IMR-90 (cell line): ENCODE results near the gene TMEM176B. TPM values are rescaled to one million over a fixed set of nuclear protein-coding genes. Genes with fewer than 3 reads are reported as not detected.

Experiments
- ATAC-seq: fragments of 200-7000 bp; cut with Tn5 transposase; 2 replicates; pipeline ENCODE4 v1.9.1; 2020; ENCODE audit warnings: low read depth, mild to moderate bottlenecking, moderate library complexity
- BruUV-seq: library from RNA; stranded (reverse); fragments of 400-500 nt; replicated peaks from 2 replicates; lab custom pipeline; 2021; lab: Mats Ljungman, UMichigan
- CTCF ChIA-PET: fragments of 300-600 bp; formaldehyde crosslinking; extraction: SDS; loops from one replicate; lab custom pipeline; 2021; ENCODE audit warnings: antibody characterized with exemption; lab: Yijun Ruan, JAX
- POLR2A ChIA-PET: fragments of 300-600 bp; sonication (Branson Sonifier 250); formaldehyde crosslinking; loops from one replicate; lab custom pipeline; 2022; ENCODE audit warnings: antibody characterized with exemption; ENCODE audit not compliant: unreplicated experiment; lab: Charles Lee
- DNase-seq: peaks from one replicate; pipeline ENCODE4 v3.0.0; 2013
- H2AFZ ChIP-seq: replicated peaks from 2 replicates; pipeline ENCODE3; 2013; ENCODE audit warnings: low read length, mild to moderate bottlenecking; ENCODE audit not compliant: poor library complexity
- H2AK5ac ChIP-seq: 2 replicates; pipeline ENCODE4 v1.6.1; 2013; ENCODE audit warnings: low read depth, low read length, inconsistent platforms
- H2AK9ac ChIP-seq: replicated peaks from 2 replicates; pipeline ENCODE3; 2013; ENCODE audit warnings: mild to moderate bottlenecking, low read depth, low read length, moderate library complexity; ENCODE audit not compliant: poor library complexity
- H2BK120ac ChIP-seq: 2 replicates; pipeline ENCODE4 v1.6.1; 2013; ENCODE audit warnings: low read depth, low read length, inconsistent platforms
- H2BK15ac ChIP-seq: 3 replicates; pipeline ENCODE4 v1.6.1; 2013; ENCODE audit warnings: low read depth, low read length, inconsistent platforms
- H2BK20ac ChIP-seq: 2 replicates; pipeline ENCODE4 v1.6.1; 2013; ENCODE audit warnings: low read depth, mild to moderate bottlenecking, inconsistent platforms, low read length, moderate library complexity
- H2BK5ac ChIP-seq: 2 replicates; pipeline ENCODE4 v1.6.1; 2013; ENCODE audit warnings: mild to moderate bottlenecking, low read depth, low read length, inconsistent platforms; ENCODE audit not compliant: poor library complexity, severe bottlenecking
- H3K14ac ChIP-seq: replicated peaks from 2 replicates; pipeline ENCODE4 v1.6.1; 2013; ENCODE audit warnings: low read depth, low read length, inconsistent platforms
- H3K18ac ChIP-seq: 2 replicates; pipeline ENCODE4 v1.6.1; 2013; ENCODE audit warnings: low read depth, low read length, control low read depth
- H3K23ac ChIP-seq: 2 replicates; pipeline ENCODE4 v1.6.1; 2013; ENCODE audit warnings: low read depth, low read length, inconsistent platforms
- H3K27ac ChIP-seq: 2 replicates; pipeline ENCODE4 v1.5.1; 2013; ENCODE audit warnings: mild to moderate bottlenecking, control low read depth, low read length; ENCODE audit not compliant: insufficient read depth
- H3K27me3 ChIP-seq: 2 replicates; pipeline ENCODE4 v1.6.1; 2013; ENCODE audit warnings: low read length; ENCODE audit not compliant: control insufficient read depth, insufficient read depth
- H3K36me3 ChIP-seq: 2 replicates; pipeline ENCODE4 v1.6.1; 2013; ENCODE audit warnings: low read length, mixed read lengths; ENCODE audit not compliant: control insufficient read depth, insufficient read depth
- H3K4ac ChIP-seq: 2 replicates; pipeline ENCODE4 v1.6.1; 2013; ENCODE audit warnings: low read depth, low read length, inconsistent platforms
- H3K4me1 ChIP-seq: 2 replicates; pipeline ENCODE4 v1.6.1; 2013; ENCODE audit warnings: low read length, mixed read lengths; ENCODE audit not compliant: control insufficient read depth, insufficient read depth
- H3K4me2 ChIP-seq: 2 replicates; pipeline ENCODE4 v1.6.1; 2013; ENCODE audit warnings: low read depth, mild to moderate bottlenecking, control low read depth, low read length, moderate library complexity
- H3K4me3 ChIP-seq: 2 replicates; pipeline ENCODE4 v1.5.1; 2013; ENCODE audit warnings: low read depth, mild to moderate bottlenecking, control low read depth, low read length, moderate library complexity; ENCODE audit not compliant: insufficient read depth
- H3K56ac ChIP-seq: 2 replicates; pipeline ENCODE4 v1.6.1; 2013; ENCODE audit warnings: low read length, inconsistent platforms; ENCODE audit not compliant: insufficient read depth; ENCODE audit errors: extremely low read depth
- H3K79me1 ChIP-seq, 2 experiments: 2 replicates each; pipeline ENCODE4 v1.6.1; 2013; ENCODE audit warnings: low read length in 2 of 2, inconsistent platforms in 1 of 2, low read depth in 1 of 2
- H3K9ac ChIP-seq: 2 replicates; pipeline ENCODE4 v1.6.1; 2013; ENCODE audit warnings: low read depth, low read length, control low read depth
- H3K9me1 ChIP-seq: 2 replicates; pipeline ENCODE4 v1.6.1; 2013; ENCODE audit warnings: low read length, inconsistent platforms; ENCODE audit not compliant: insufficient read depth
- H3K9me3 ChIP-seq: 2 replicates; pipeline ENCODE4 v1.6.1; 2013; ENCODE audit warnings: low read length; ENCODE audit not compliant: control insufficient read depth, insufficient read depth
- H4K20me1 ChIP-seq: 2 replicates; pipeline ENCODE4 v1.6.1; 2013; ENCODE audit warnings: low read length, inconsistent platforms; ENCODE audit not compliant: insufficient read depth
- H4K5ac ChIP-seq: 2 replicates; pipeline ENCODE4 v1.6.1; 2013; ENCODE audit warnings: mild to moderate bottlenecking, low read depth, low read length, control low read depth
- H4K8ac ChIP-seq, 2 experiments: 2 replicates each; pipeline ENCODE4 v1.6.1; 2013; ENCODE audit warnings: low read depth in 2 of 2, low read length in 2 of 2, control low read depth in 1 of 2, inconsistent platforms in 1 of 2
- H4K91ac ChIP-seq: 2 replicates; pipeline ENCODE4 v1.6.1; 2013; ENCODE audit warnings: low read depth, low read length, inconsistent platforms; ENCODE audit not compliant: insufficient read depth
- BHLHE40 ChIP-seq: fragments of 150-350 bp; IDR thresholded peaks from 2 replicates; pipeline ENCODE4 v1.6.1; 2016; ENCODE audit warnings: mild to moderate bottlenecking, low read depth, low read length
- CEBPB ChIP-seq: IDR thresholded peaks from 2 replicates; pipeline ENCODE4 v1.6.1; 2012; ENCODE audit warnings: low read depth, low read length, improper control_type of control experiment
- CHD1 ChIP-seq: IDR thresholded peaks from 2 replicates; pipeline ENCODE4 v1.6.1; 2012; ENCODE audit warnings: low read depth, low read length, improper control_type of control experiment
- FOS ChIP-seq: fragments of 150-350 bp; IDR thresholded peaks from 2 replicates; pipeline ENCODE4 v1.6.1; 2016; ENCODE audit warnings: low read depth, low read length
- MAFK ChIP-seq: IDR thresholded peaks from 2 replicates; pipeline ENCODE4 v1.6.1; 2012; ENCODE audit warnings: low read depth, low read length, improper control_type of control experiment
- MAZ ChIP-seq: IDR thresholded peaks from 2 replicates; pipeline ENCODE4 v1.6.1; 2012; ENCODE audit warnings: low read depth, mild to moderate bottlenecking, low read length, improper control_type of control experiment, moderate library complexity, borderline replicate concordance
- MXI1 ChIP-seq: IDR thresholded peaks from 2 replicates; pipeline ENCODE4 v1.6.1; 2012; ENCODE audit warnings: low read depth, mild to moderate bottlenecking, low read length, moderate library complexity, borderline replicate concordance
- NFE2L2 ChIP-seq: fragments of 150-350 bp; IDR thresholded peaks from 2 replicates; pipeline ENCODE4 v1.6.1; 2016; ENCODE audit warnings: low read depth, mild to moderate bottlenecking, low read length
- POLR2A ChIP-seq: IDR thresholded peaks from 2 replicates; pipeline ENCODE4 v1.6.1; 2012; ENCODE audit warnings: mild to moderate bottlenecking, low read depth, low read length
- RAD21 ChIP-seq: IDR thresholded peaks from 2 replicates; pipeline ENCODE4 v1.6.1; 2012; ENCODE audit warnings: low read length, improper control_type of control experiment
- RCOR1 ChIP-seq: IDR thresholded peaks from 2 replicates; pipeline ENCODE4 v1.6.1; 2012; ENCODE audit warnings: mild to moderate bottlenecking, low read length, improper control_type of control experiment; ENCODE audit not compliant: insufficient replicate concordance
- RFX5 ChIP-seq: IDR thresholded peaks from 2 replicates; pipeline ENCODE4 v1.8.0; 2012; ENCODE audit warnings: low read depth, mild to moderate bottlenecking, low read length, moderate library complexity
- SMC3 ChIP-seq: fragments of 150-350 bp; IDR thresholded peaks from 2 replicates; pipeline ENCODE4 v1.6.1; 2016; ENCODE audit warnings: low read depth, mild to moderate bottlenecking, antibody characterized with exemption, low read length, moderate library complexity
- WGBS, 2 experiments: methylation state at CpG; one replicate each; pipeline versions ENCODE4 v1.1.5 to v1.1.7; 2013; ENCODE audit warnings: missing lambda C conversion rate in 2 of 2; ENCODE audit not compliant: insufficient read length in 1 of 2; ENCODE audit errors: extremely low coverage in 2 of 2; 5-methylcytosine and 5-hydroxymethylcytosine counted together
- dilution Hi-C: fragments of 300-500 bp; cut with HindIII; formaldehyde crosslinking; loops from one replicate; pipeline ENCODE4 v1.14.3; 2018; ENCODE audit warnings: low sequenced_read_pairs; ENCODE audit not compliant: unreplicated experiment
- in situ Hi-C: fragments of 300-500 bp; cut with MboI; formaldehyde crosslinking; loops from 3 replicates; pipeline ENCODE4 v1.14.3; 2019; ENCODE audit warnings: low sequenced_read_pairs, inconsistent platforms, mixed read lengths
- intact Hi-C: fragments of 100-400 bp; cut with micrococcal nuclease; formaldehyde crosslinking; loops from 2 replicates; pipeline ENCODE4 v1.10.0; 2022
- polyA plus RNA-seq, 3 experiments: library from polyadenylated mRNA; depleted of rRNA; stranded (reverse); fragments of >200 nt; gene quantifications; 2 replicates each; pipeline ENCODE4 v1.2.3, GENCODE V29; 2012; ENCODE audit warnings: low replicate concordance in 1 of 3
- total RNA-seq: library from RNA; depleted of rRNA; stranded (reverse); fragments of >200 nt; gene quantifications from 2 replicates; pipeline ENCODE4 v1.2.3, GENCODE V29; 2012
- TF ChIP-seq, protein P1 (sequence below): fragments of 150-350 bp; IDR thresholded peaks from 2 replicates; pipeline ENCODE4 v1.6.1; 2016; ENCODE audit warnings: low read depth, mild to moderate bottlenecking, low read length, moderate library complexity, borderline replicate concordance
- TF ChIP-seq, protein P2 (sequence below): conservative IDR thresholded peaks from 2 replicates; pipeline ENCODE4 v1.5.1; 2012; ENCODE audit warnings: mild to moderate bottlenecking, low read depth, low read length, improper control_type of control experiment
- TF ChIP-seq, protein P3 (sequence below): fragments of 150-350 bp; IDR thresholded peaks from 2 replicates; pipeline ENCODE4 v1.6.1; 2017; ENCODE audit warnings: mild to moderate bottlenecking, antibody characterized with exemption, low read length, low read depth

Gene TMEM176B
- total and polyA plus RNA-seq, 2 of the 4 experiments (the other 2 are of a cell fraction), result not detected

DNA sequence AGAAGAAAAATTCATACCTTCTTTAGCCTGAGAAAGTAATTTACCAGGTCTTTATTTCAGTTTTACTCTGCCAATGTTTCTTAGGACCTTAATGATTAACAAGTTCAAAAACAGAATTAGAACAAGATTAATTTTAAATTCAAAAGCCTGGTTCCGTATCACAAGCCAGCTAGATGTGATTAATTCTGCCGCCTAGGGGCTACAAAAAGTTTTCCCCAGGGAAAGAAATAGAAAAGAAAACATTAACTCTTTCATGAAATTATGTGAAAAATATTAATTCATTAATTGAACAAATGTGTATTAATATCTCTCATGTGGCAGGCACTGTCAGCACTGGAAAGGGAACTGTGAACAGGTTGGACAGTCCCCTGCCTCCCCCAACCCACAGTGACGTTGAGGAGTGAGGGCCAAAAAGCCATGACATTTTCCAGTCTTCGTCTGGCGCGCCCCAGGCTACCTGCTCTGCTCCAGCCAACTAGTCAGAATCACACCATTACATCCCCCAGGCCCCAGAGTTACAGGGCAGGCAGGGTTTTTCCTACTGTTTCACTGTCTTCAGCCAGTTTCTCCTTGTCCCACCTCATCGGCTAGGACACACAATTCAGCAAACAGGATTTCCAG lies 20.5 kb upstream of the TMEM176B start:
- Histone ChIP-seq H3K4me1 (no peaks in the 10 kb centered on the region; the same call in 1 of the 2 replicates), H3K4ac (no peak overlapping the region), H3K27ac (no peak overlapping the region), H2BK120ac (no peak overlapping the region), H3K9me1 (no peaks in the 10 kb centered on the region), H4K8ac (no peak overlapping the region), H3K9me3 (peaks cover 3% of the 10 kb centered on the region; the same call in 1 of the 2 replicates), H2BK15ac (no peak overlapping the region), H3K4me2 (no peak overlapping the region), H2BK20ac (no peak overlapping the region), H3K56ac (no peak overlapping the region), H3K14ac (no peak overlapping the region), H3K18ac (no peak overlapping the region; the same call in 1 of the 2 replicates), H3K4me3 (no peak overlapping the region), H2AFZ (peak overlapping the region; percentile 2), H2BK5ac (no peak overlapping the region), H2AK9ac (no peak overlapping the region), H2AK5ac (no peak overlapping the region), H3K9ac (no peak overlapping the region), H4K5ac (no peak overlapping the region; the same call in 1 of the 2 replicates), H3K23ac (no peak overlapping the region), H3K27me3 (no peaks in the 10 kb centered on the region), H3K36me3 (no peaks in the 10 kb centered on the region), H4K20me1 (no peaks in the 10 kb centered on the region), H3K79me1 (no peaks in the 10 kb centered on the region), H4K91ac (no peak overlapping the region)
- intact Hi-C loops (loop anchor here (2.0 kb wide), 1 partner anchor 22 kb away; no protein-coding TSS in a partner anchor), in situ Hi-C loops (no loop called here), dilution Hi-C loops (no loop called here)
- WGBS, 2 experiments, result 79% methylated on average over 5 of the region's 7 CpGs; no CpG with 5 or more reads in 1 of the 2 experiments
- CTCF ChIA-PET, result no interaction called here
- no peak for DNase-seq
- POLR2A ChIA-PET, result no interaction called here
- ATAC-seq, result no peak
- no TSS peak for BruUV-seq
- no peak for TF ChIP-seq MAFK
- TF ChIP-seq CHD1, result no peak
- TF ChIP-seq, protein P1, sequence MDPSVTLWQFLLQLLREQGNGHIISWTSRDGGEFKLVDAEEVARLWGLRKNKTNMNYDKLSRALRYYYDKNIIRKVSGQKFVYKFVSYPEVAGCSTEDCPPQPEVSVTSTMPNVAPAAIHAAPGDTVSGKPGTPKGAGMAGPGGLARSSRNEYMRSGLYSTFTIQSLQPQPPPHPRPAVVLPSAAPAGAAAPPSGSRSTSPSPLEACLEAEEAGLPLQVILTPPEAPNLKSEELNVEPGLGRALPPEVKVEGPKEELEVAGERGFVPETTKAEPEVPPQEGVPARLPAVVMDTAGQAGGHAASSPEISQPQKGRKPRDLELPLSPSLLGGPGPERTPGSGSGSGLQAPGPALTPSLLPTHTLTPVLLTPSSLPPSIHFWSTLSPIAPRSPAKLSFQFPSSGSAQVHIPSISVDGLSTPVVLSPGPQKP, result no peak
- no peak for TF ChIP-seq RFX5
- TF ChIP-seq, protein P2, sequence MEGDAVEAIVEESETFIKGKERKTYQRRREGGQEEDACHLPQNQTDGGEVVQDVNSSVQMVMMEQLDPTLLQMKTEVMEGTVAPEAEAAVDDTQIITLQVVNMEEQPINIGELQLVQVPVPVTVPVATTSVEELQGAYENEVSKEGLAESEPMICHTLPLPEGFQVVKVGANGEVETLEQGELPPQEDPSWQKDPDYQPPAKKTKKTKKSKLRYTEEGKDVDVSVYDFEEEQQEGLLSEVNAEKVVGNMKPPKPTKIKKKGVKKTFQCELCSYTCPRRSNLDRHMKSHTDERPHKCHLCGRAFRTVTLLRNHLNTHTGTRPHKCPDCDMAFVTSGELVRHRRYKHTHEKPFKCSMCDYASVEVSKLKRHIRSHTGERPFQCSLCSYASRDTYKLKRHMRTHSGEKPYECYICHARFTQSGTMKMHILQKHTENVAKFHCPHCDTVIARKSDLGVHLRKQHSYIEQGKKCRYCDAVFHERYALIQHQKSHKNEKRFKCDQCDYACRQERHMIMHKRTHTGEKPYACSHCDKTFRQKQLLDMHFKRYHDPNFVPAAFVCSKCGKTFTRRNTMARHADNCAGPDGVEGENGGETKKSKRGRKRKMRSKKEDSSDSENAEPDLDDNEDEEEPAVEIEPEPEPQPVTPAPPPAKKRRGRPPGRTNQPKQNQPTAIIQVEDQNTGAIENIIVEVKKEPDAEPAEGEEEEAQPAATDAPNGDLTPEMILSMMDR, result no peak
- TF ChIP-seq, protein P3, sequence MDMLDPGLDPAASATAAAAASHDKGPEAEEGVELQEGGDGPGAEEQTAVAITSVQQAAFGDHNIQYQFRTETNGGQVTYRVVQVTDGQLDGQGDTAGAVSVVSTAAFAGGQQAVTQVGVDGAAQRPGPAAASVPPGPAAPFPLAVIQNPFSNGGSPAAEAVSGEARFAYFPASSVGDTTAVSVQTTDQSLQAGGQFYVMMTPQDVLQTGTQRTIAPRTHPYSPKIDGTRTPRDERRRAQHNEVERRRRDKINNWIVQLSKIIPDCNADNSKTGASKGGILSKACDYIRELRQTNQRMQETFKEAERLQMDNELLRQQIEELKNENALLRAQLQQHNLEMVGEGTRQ, result no peak
- no peak for TF ChIP-seq BHLHE40
- TF ChIP-seq MAZ, result no peak
- no peak for TF ChIP-seq SMC3
- TF ChIP-seq NFE2L2, result no peak
- TF ChIP-seq RCOR1, result no peak
- no peak for TF ChIP-seq RAD21
- no peak for TF ChIP-seq MXI1
- no peak for TF ChIP-seq CEBPB
- TF ChIP-seq POLR2A, result no peak
- TF ChIP-seq FOS, result no peak
